Measurements from ENCODE around the gene PPP1R37. TPM values are rescaled to one million over a fixed set of nuclear protein-coding genes. Genes with fewer than 3 reads are reported as not detected.

Gene PPP1R37
- total and polyA plus RNA-seq, 4 experiments from 2014 or later, result 0.31 to 26.2 (median 13.3) TPM

- H3K4me3 Mint-ChIP-seq, result no peak overlapping the region
- no peak overlapping the region for H3K27ac ChIP-seq (ENCODE audit: low read depth, low read length)
- H3K27ac Mint-ChIP-seq, result peak overlapping the region in 1 of 7 donors; percentile 10
- H3K36me3 ChIP-seq (ENCODE audit: insufficient read depth, low read length), result no peaks in the 10 kb centered on the region
- peak in 1 of 5 donors; percentile 15 for DNase-seq
- CTCF ChIA-PET (ENCODE audit: partially characterized antibody), result interaction anchor here (1.3 to 1.6 kb wide), 2 partner anchors 14 to 53 kb away, joined by 4 to 6 read pairs; no protein-coding TSS in a partner anchor
- H3K36me3 Mint-ChIP-seq, result no peaks in the 10 kb centered on the region
- peaks cover 16% of the 10 kb centered on the region for H3K4me1 ChIP-seq (ENCODE audit: insufficient read depth, low read length)
- POLR2A ChIA-PET (ENCODE audit: partially characterized antibody), result interaction anchor here (1.0 kb wide), 1 partner anchor 9 kb away, joined by 5 read pairs; no protein-coding TSS in a partner anchor
- no peaks in the 10 kb centered on the region for H3K27me3 Mint-ChIP-seq
- intact Hi-C loops (cut with micrococcal nuclease), result no loop called here
- H3K9me3 ChIP-seq (ENCODE audit: control insufficient read depth in 1 of 2, low read length in 2 of 2), result no peaks in the 10 kb centered on the region
- no peaks in the 10 kb centered on the region for H3K27me3 ChIP-seq (ENCODE audit: insufficient read depth, low read length)
- H3K4me3 ChIP-seq (ENCODE audit: low read length in 2 of 2), result no peak overlapping the region
- peaks cover 16 to 48% (median 24%) of the 10 kb centered on the region in 4 donors for H3K4me1 Mint-ChIP-seq
- peaks cover 0 to 1% (median 0%) of the 10 kb centered on the region in 8 donors for H3K9me3 Mint-ChIP-seq
Observed at GRCh38 chr19:45112111-45112827, 19.3 kb downstream of the PPP1R37 start.

- Histone ChIP-seq H3K4me1 (ENCODE audit: insufficient read depth, low read length) (peaks cover 30% of the 10 kb centered on the region), H3K9me3 (ENCODE audit: control insufficient read depth in 1 of 2, low read length in 2 of 2) (no peaks in the 10 kb centered on the region), H3K27ac (ENCODE audit: low read depth, low read length) (no peak overlapping the region), H3K4me3 (ENCODE audit: low read length in 2 of 2) (no peak overlapping the region), H3K36me3 (ENCODE audit: insufficient read depth, low read length) (no peaks in the 10 kb centered on the region), H3K27me3 (ENCODE audit: insufficient read depth, low read length) (no peaks in the 10 kb centered on the region)
- POLR2A ChIA-PET (ENCODE audit: partially characterized antibody), result interaction anchor here (1.0 kb wide), 1 partner anchor 10 kb away, joined by 5 read pairs; no protein-coding TSS in a partner anchor
- Mint-ChIP-seq H3K36me3 (no peaks in the 10 kb centered on the region), H3K27ac (no peak overlapping the region), H3K4me1 (peaks cover 19 to 53% (median 31%) of the 10 kb centered on the region in 4 donors), H3K9me3 (peaks cover 0 to 1% (median 0%) of the 10 kb centered on the region in 8 donors), H3K4me3 (no peak overlapping the region), H3K27me3 (no peaks in the 10 kb centered on the region)
- intact Hi-C loops (cut with micrococcal nuclease), result no loop called here
- peak in 1 of 5 donors; percentile 1 for DNase-seq
- CTCF ChIA-PET (ENCODE audit: partially characterized antibody), result interaction anchor here (1.3 to 1.6 kb wide), 2 partner anchors 13 to 54 kb away, joined by 4 to 6 read pairs; no protein-coding TSS in a partner anchor
Observed at GRCh38 chr19:45113628-45114027, 20.6 kb downstream of the PPP1R37 start.

- Mint-ChIP-seq H3K27ac (peak overlapping the region in 1 of 7 donors; percentile 43), H3K4me1 (peaks cover 18 to 52% (median 30%) of the 10 kb centered on the region in 4 donors), H3K9me3 (peaks cover 0 to 1% (median 0%) of the 10 kb centered on the region in 8 donors), H3K36me3 (no peaks in the 10 kb centered on the region), H3K4me3 (no peak overlapping the region), H3K27me3 (no peaks in the 10 kb centered on the region)
- Histone ChIP-seq H3K27me3 (ENCODE audit: insufficient read depth, low read length) (no peaks in the 10 kb centered on the region), H3K36me3 (ENCODE audit: insufficient read depth, low read length) (no peaks in the 10 kb centered on the region), H3K27ac (ENCODE audit: low read depth, low read length) (no peak overlapping the region), H3K4me1 (ENCODE audit: insufficient read depth, low read length) (peaks cover 32% of the 10 kb centered on the region), H3K9me3 (ENCODE audit: control insufficient read depth in 1 of 2, low read length in 2 of 2) (no peaks in the 10 kb centered on the region), H3K4me3 (ENCODE audit: low read length in 2 of 2) (no peak overlapping the region)
- intact Hi-C loops (cut with micrococcal nuclease), result no loop called here
- CTCF ChIA-PET (ENCODE audit: partially characterized antibody), result interaction anchor here (1.6 kb wide), 1 partner anchor 12 kb away, joined by 6 read pairs; no protein-coding TSS in a partner anchor
- POLR2A ChIA-PET (ENCODE audit: partially characterized antibody), result no interaction called here
- peak in 1 of 5 donors; percentile 1 for DNase-seq
Observed at GRCh38 chr19:45114116-45114515, 21.1 kb downstream of the PPP1R37 start.

GRCh38 chr19:45115809-45116615 is 23.0 kb downstream of the PPP1R37 start:
- CTCF ChIA-PET (ENCODE audit: partially characterized antibody), result interaction anchor here (2.3 kb wide), 1 partner anchor 10 kb away, joined by 8 read pairs; no protein-coding TSS in a partner anchor
- Mint-ChIP-seq H3K27me3 (no peaks in the 10 kb centered on the region), H3K36me3 (no peaks in the 10 kb centered on the region), H3K4me1 (peaks cover 23 to 55% (median 36%) of the 10 kb centered on the region in 4 donors), H3K4me3 (peak overlapping the region in 1 of 8 donors; percentile 15), H3K27ac (peak overlapping the region in 2 of 7 donors; percentile 22 to 51), H3K9me3 (peaks cover 0 to 1% (median 0%) of the 10 kb centered on the region in 8 donors)
- Histone ChIP-seq H3K4me1 (ENCODE audit: insufficient read depth, low read length) (peaks cover 32% of the 10 kb centered on the region), H3K4me3 (ENCODE audit: low read length in 2 of 2) (no peak overlapping the region), H3K27ac (ENCODE audit: low read depth, low read length) (no peak overlapping the region), H3K9me3 (ENCODE audit: control insufficient read depth in 1 of 2, low read length in 2 of 2) (no peaks in the 10 kb centered on the region), H3K27me3 (ENCODE audit: insufficient read depth, low read length) (no peaks in the 10 kb centered on the region), H3K36me3 (ENCODE audit: insufficient read depth, low read length) (no peaks in the 10 kb centered on the region)
- intact Hi-C loops (cut with micrococcal nuclease), result no loop called here
- DNase-seq, result peak in 1 of 5 donors; percentile 25
- POLR2A ChIA-PET (ENCODE audit: partially characterized antibody), result interaction anchor here (1.1 to 1.2 kb wide), 2 partner anchors 36 to 63 kb away, joined by 3 read pairs; partner anchors contain the start of genes BLOC1S3 and TRAPPC6A

DNA sequence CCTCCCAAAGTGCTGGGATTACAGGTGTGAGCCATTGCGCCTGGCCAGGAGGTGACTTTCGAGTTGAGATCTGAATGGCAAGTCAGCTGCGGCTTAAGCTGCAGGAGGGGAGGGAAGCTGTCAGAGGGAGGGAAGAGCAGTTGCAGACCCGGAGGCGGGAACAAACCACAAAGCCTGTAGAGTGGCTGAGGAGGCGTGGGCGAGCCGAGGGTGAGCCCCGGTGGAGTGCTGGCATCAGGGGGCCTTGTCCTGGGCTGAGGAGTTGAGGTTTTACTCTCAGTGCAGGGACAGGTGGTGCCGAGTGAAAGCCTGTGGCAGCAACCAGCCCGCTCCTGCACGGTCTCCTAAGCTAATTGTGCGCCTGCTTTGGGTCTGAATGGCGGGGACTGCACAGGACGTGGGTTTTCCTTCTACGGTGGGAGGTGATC is 24.2 kb downstream of the PPP1R37 start:
- H3K36me3 ChIP-seq (ENCODE audit: insufficient read depth, low read length), result no peaks in the 10 kb centered on the region
- peak; percentile 6 to 37 (median 19) for DNase-seq
- CTCF ChIA-PET (ENCODE audit: partially characterized antibody), result interaction anchor here (0.7 to 2.3 kb wide), 3 partner anchors 9 to 61 kb away, joined by 3 to 8 read pairs (median 3); partner anchors contain the start of genes BLOC1S3 and TRAPPC6A
- POLR2A ChIA-PET (ENCODE audit: partially characterized antibody), result interaction anchor here (1.2 kb wide), 1 partner anchor 61 kb away, joined by 3 read pairs; the partner anchor contains the start of genes BLOC1S3 and TRAPPC6A
- H3K9me3 ChIP-seq (ENCODE audit: control insufficient read depth in 1 of 2, low read length in 2 of 2), result no peaks in the 10 kb centered on the region
- H3K4me1 ChIP-seq (ENCODE audit: insufficient read depth, low read length), result peaks cover 39% of the 10 kb centered on the region
- Mint-ChIP-seq H3K27me3 (no peaks in the 10 kb centered on the region), H3K4me3 (peak overlapping the region in 7 of 8 donors; percentile 53 to 75 (median 64)), H3K4me1 (peaks cover 26 to 64% (median 43%) of the 10 kb centered on the region in 4 donors), H3K9me3 (peaks cover 0 to 1% (median 0%) of the 10 kb centered on the region in 8 donors), H3K36me3 (no peaks in the 10 kb centered on the region), H3K27ac (peak overlapping the region in 4 of 7 donors; percentile 6 to 88 (median 70))
- intact Hi-C loops (cut with micrococcal nuclease), result no loop called here
- no peak overlapping the region for H3K27ac ChIP-seq (ENCODE audit: low read depth, low read length)
- H3K27me3 ChIP-seq (ENCODE audit: insufficient read depth, low read length), result no peaks in the 10 kb centered on the region
- no peak overlapping the region for H3K4me3 ChIP-seq (ENCODE audit: low read length in 2 of 2)

GRCh38 chr19:45117671-45118070 is 24.7 kb downstream of the PPP1R37 start:
- H3K4me3 Mint-ChIP-seq, result peak overlapping the region in 3 of 8 donors; percentile 56 to 64 (median 57)
- DNase-seq, result no peak
- peak overlapping the region in 2 of 7 donors; percentile 18 to 66 for H3K27ac Mint-ChIP-seq
- H3K9me3 Mint-ChIP-seq, result peaks cover 0 to 1% (median 0%) of the 10 kb centered on the region in 8 donors
- H3K4me1 Mint-ChIP-seq, result peaks cover 29 to 62% (median 45%) of the 10 kb centered on the region in 4 donors
- intact Hi-C loops (cut with micrococcal nuclease), result no loop called here
- no peaks in the 10 kb centered on the region for H3K36me3 ChIP-seq (ENCODE audit: insufficient read depth, low read length)
- H3K27ac ChIP-seq (ENCODE audit: low read depth, low read length), result no peak overlapping the region
- no peak overlapping the region for H3K4me3 ChIP-seq (ENCODE audit: low read length in 2 of 2)
- H3K27me3 ChIP-seq (ENCODE audit: insufficient read depth, low read length), result no peaks in the 10 kb centered on the region
- no peaks in the 10 kb centered on the region for H3K27me3 Mint-ChIP-seq
- CTCF ChIA-PET (ENCODE audit: partially characterized antibody), result interaction anchor here (0.7 to 2.3 kb wide), 3 partner anchors 8 to 61 kb away, joined by 3 to 8 read pairs (median 3); partner anchors contain the start of genes BLOC1S3 and TRAPPC6A
- POLR2A ChIA-PET (ENCODE audit: partially characterized antibody), result interaction anchor here (1.2 kb wide), 1 partner anchor 61 kb away, joined by 3 read pairs; the partner anchor contains the start of genes BLOC1S3 and TRAPPC6A
- peaks cover 39% of the 10 kb centered on the region for H3K4me1 ChIP-seq (ENCODE audit: insufficient read depth, low read length)
- H3K9me3 ChIP-seq (ENCODE audit: control insufficient read depth in 1 of 2, low read length in 2 of 2), result no peaks in the 10 kb centered on the region
- no peaks in the 10 kb centered on the region for H3K36me3 Mint-ChIP-seq

Measured in CD4-positive, alpha-beta memory T cell (primary cell).